H1 (cell line): Measurements from ENCODE around the gene NLRC3. TPM values are rescaled to one million over a fixed set of nuclear protein-coding genes. Genes with fewer than 3 reads are reported as not detected.

ENCODE experiments used
- CTCF ChIA-PET: fragments of 300-600 bp; sonication (Branson Sonifier 250); formaldehyde crosslinking; loops from one replicate; lab custom pipeline; 2021; ENCODE audit not compliant: partially characterized antibody; lab: Charles Lee
- POLR2A ChIA-PET: fragments of 300-600 bp; sonication (Branson Sonifier 250); formaldehyde crosslinking; loops from one replicate; lab custom pipeline; 2021; ENCODE audit warnings: inconsistent platforms; ENCODE audit not compliant: partially characterized antibody; lab: Charles Lee
- DNase-seq, 2 experiments: peaks; one replicate each; pipeline versions ENCODE4 v3.0.0 to v3.0.0-alpha.2; 2010 to 2022; ENCODE audit warnings: low spot score in 2 of 2, low read depth in 1 of 2, mixed read lengths in 1 of 2
- FAIRE-seq: peaks from 2 replicates; lab custom pipeline; 2011; peaks lifted over from hg19 to GRCh38; lab: Jason Lieb, UNC
- H2AFZ ChIP-seq: 2 replicates; pipeline ENCODE4 v1.8.1; 2012; ENCODE audit warnings: low read length, inconsistent platforms
- H2AK5ac ChIP-seq: 2 replicates; pipeline ENCODE4 v1.6.1; 2013; ENCODE audit warnings: low read depth, low read length
- H2BK120ac ChIP-seq: replicated peaks from 2 replicates; pipeline ENCODE3; 2013; ENCODE audit warnings: low read depth, low read length, inconsistent platforms
- H2BK12ac ChIP-seq: 2 replicates; pipeline ENCODE4 v1.6.1; 2013; ENCODE audit warnings: low read depth, low read length
- H2BK15ac ChIP-seq: 2 replicates; pipeline ENCODE4 v1.6.1; 2013; ENCODE audit warnings: low read length
- H2BK20ac ChIP-seq: 2 replicates; pipeline ENCODE4 v1.6.1; 2013; ENCODE audit warnings: low read length
- H2BK5ac ChIP-seq: 2 replicates; pipeline ENCODE4 v1.6.1; 2013; ENCODE audit warnings: low read depth, low read length
- H3K14ac ChIP-seq: 2 replicates; pipeline ENCODE4 v1.6.1; 2013; ENCODE audit warnings: inconsistent platforms; ENCODE audit not compliant: insufficient read length
- H3K18ac ChIP-seq: 2 replicates; pipeline ENCODE4 v1.6.1; 2013; ENCODE audit warnings: low read length; ENCODE audit errors: extremely low read depth
- H3K23ac ChIP-seq: 2 replicates; pipeline ENCODE4 v1.6.1; 2013; ENCODE audit warnings: inconsistent platforms; ENCODE audit not compliant: insufficient read length
- H3K23me2 ChIP-seq: 2 replicates; pipeline ENCODE4 v1.6.1; 2013; ENCODE audit warnings: low read depth, low read length
- H3K27ac ChIP-seq: 2 replicates; pipeline ENCODE4 v1.6.1; 2011; ENCODE audit warnings: low read depth, low read length, inconsistent platforms
- H3K27me3 ChIP-seq, 4 experiments: replicated peaks in 1 of 4; 1 replicate in 1 of 4; 2 replicates in 3 of 4; pipeline versions ENCODE4 v1.6.1 to v1.8.1; 2011 to 2013; ENCODE audit warnings: low read length in 3 of 4, mild to moderate bottlenecking in 3 of 4, inconsistent platforms in 2 of 4, mixed read lengths in 2 of 4, moderate library complexity in 1 of 4; ENCODE audit not compliant: control insufficient read depth in 3 of 4, insufficient read depth in 3 of 4; ENCODE audit errors: extremely low read depth in 1 of 4
- H3K36me3 ChIP-seq, 4 experiments: 2 replicates each; pipeline versions ENCODE4 v1.6.1 to v1.8.1; 2011 to 2013; ENCODE audit warnings: mild to moderate bottlenecking in 4 of 4, low read length in 3 of 4, moderate library complexity in 2 of 4, control low read depth in 1 of 4, inconsistent platforms in 1 of 4; ENCODE audit not compliant: insufficient read depth in 4 of 4, control insufficient read depth in 2 of 4
- H3K4ac ChIP-seq: replicated peaks from 2 replicates; pipeline ENCODE3; 2013; ENCODE audit warnings: low read length, low read depth, mixed read lengths, inconsistent platforms; ENCODE audit not compliant: insufficient read length
- H3K4me1 ChIP-seq, 4 experiments: replicated peaks in 1 of 4; 1 replicate in 1 of 4; 2 replicates in 3 of 4; pipeline versions ENCODE4 v1.6.1 to v1.8.1; 2011 to 2013; ENCODE audit warnings: low read length in 3 of 4, inconsistent platforms in 2 of 4, mixed read lengths in 1 of 4; ENCODE audit not compliant: insufficient read depth in 4 of 4, control insufficient read depth in 3 of 4
- H3K4me2 ChIP-seq, 2 experiments: 2 replicates each; pipeline versions ENCODE4 v1.6.1 to v1.8.1; 2011 to 2013; ENCODE audit warnings: low read depth in 2 of 2, low read length in 2 of 2, control low read depth in 1 of 2, inconsistent platforms in 1 of 2, mild to moderate bottlenecking in 1 of 2; ENCODE audit not compliant: insufficient read depth in 1 of 2
- H3K4me3 ChIP-seq, 4 experiments: fragments of 200-600, 300-600 bp in 1 of 4; sonication (generic), shearing (Covaris generic), sonication (Bioruptor Twin) in 1 of 4; 2 replicates each; pipeline versions ENCODE4 v1.5.1 to v1.8.1; 2011 to 2016; ENCODE audit warnings: low read length in 4 of 4, low read depth in 3 of 4, control low read depth in 2 of 4, inconsistent platforms in 2 of 4, mild to moderate bottlenecking in 2 of 4, mixed read lengths in 1 of 4, moderate library complexity in 1 of 4; ENCODE audit not compliant: insufficient read depth in 2 of 4; ENCODE audit errors: extremely low read depth in 1 of 4
- H3K56ac ChIP-seq: replicated peaks from 2 replicates; pipeline ENCODE3; 2013; ENCODE audit warnings: low read depth, mild to moderate bottlenecking, mixed read lengths, low read length, inconsistent platforms; ENCODE audit not compliant: insufficient read length
- H3K79me1 ChIP-seq: 2 replicates; pipeline ENCODE4 v1.6.1; 2013; ENCODE audit warnings: low read depth, low read length, control low read depth
- H3K79me2 ChIP-seq, 2 experiments: 2 replicates each; pipeline versions ENCODE4 v1.6.1 to v1.8.1; 2012 to 2013; ENCODE audit warnings: low read length in 2 of 2, mild to moderate bottlenecking in 2 of 2, inconsistent platforms in 1 of 2; ENCODE audit not compliant: insufficient read depth in 2 of 2, control insufficient read depth in 1 of 2
- H3K9ac ChIP-seq, 4 experiments: replicated peaks in 1 of 4; 1 replicate in 1 of 4; 2 replicates in 3 of 4; pipeline versions ENCODE4 v1.6.1 to v1.8.1; 2011 to 2013; ENCODE audit warnings: low read depth in 3 of 4, low read length in 3 of 4, control low read depth in 2 of 4, mild to moderate bottlenecking in 2 of 4, moderate library complexity in 2 of 4, inconsistent platforms in 1 of 4; ENCODE audit errors: extremely low read depth in 1 of 4
- H3K9me3 ChIP-seq, 2 experiments: 2 replicates each; pipeline versions ENCODE4 v1.6.1 to v1.8.1; 2012 to 2013; ENCODE audit warnings: mild to moderate bottlenecking in 2 of 2, moderate library complexity in 2 of 2, control low read depth in 1 of 2, inconsistent platforms in 1 of 2, low read depth in 1 of 2, low read length in 1 of 2, mixed read lengths in 1 of 2; ENCODE audit not compliant: insufficient read depth in 2 of 2
- H4K20me1 ChIP-seq, 2 experiments: replicated peaks in 1 of 2; 2 replicates each; pipeline versions ENCODE3 to v1.8.1; 2011 to 2013; ENCODE audit warnings: inconsistent platforms in 2 of 2, low read length in 2 of 2, mild to moderate bottlenecking in 1 of 2; ENCODE audit not compliant: insufficient read depth in 2 of 2, control insufficient read depth in 1 of 2
- H4K5ac ChIP-seq: 2 replicates; pipeline ENCODE4 v1.6.1; 2013; ENCODE audit warnings: low read length, low read depth, mixed read lengths, inconsistent platforms; ENCODE audit not compliant: insufficient read length
- H4K8ac ChIP-seq: 2 replicates; pipeline ENCODE4 v1.8.0; 2013; ENCODE audit warnings: mild to moderate bottlenecking, moderate library complexity, low read length, inconsistent platforms; ENCODE audit not compliant: insufficient read depth; ENCODE audit errors: extremely low read depth
- H4K91ac ChIP-seq: replicated peaks from 2 replicates; pipeline ENCODE3; 2013; ENCODE audit warnings: low read length, mixed read lengths, inconsistent platforms; ENCODE audit not compliant: insufficient read length
- ATF2 ChIP-seq: IDR thresholded peaks from 2 replicates; pipeline ENCODE4 v1.6.1; 2012; ENCODE audit warnings: low read length, inconsistent platforms
- EGR1 ChIP-seq: IDR thresholded peaks from 2 replicates; pipeline ENCODE4 v1.6.1; 2011; ENCODE audit warnings: low read depth, low read length, borderline replicate concordance
- EZH2 ChIP-seq: fragments of 200-600 bp; sonication (generic); IDR thresholded peaks from 2 replicates; pipeline ENCODE4 v1.7.1; 2012; ENCODE audit warnings: low read depth, mild to moderate bottlenecking, moderate library complexity, low read length, inconsistent platforms; ENCODE audit not compliant: severe bottlenecking
- TAF1 ChIP-seq: IDR thresholded peaks from 2 replicates; pipeline ENCODE4 v1.6.1; 2011; ENCODE audit warnings: mild to moderate bottlenecking, low read depth, low read length
- USF2 ChIP-seq: IDR thresholded peaks from 2 replicates; pipeline ENCODE4 v1.6.1; 2011; ENCODE audit warnings: low read length, improper control_type of control experiment
- WGBS, 2 experiments: shearing (Covaris generic) in 1 of 2; methylation state at CpG; one replicate each; pipeline versions ENCODE4 v1.1.6 to v1.1.7; 2013 to 2015; ENCODE audit warnings: low lambda C conversion rate in 2 of 2, mixed read lengths in 2 of 2, inconsistent platforms in 1 of 2, low coverage in 1 of 2, missing lambda C conversion rate in 1 of 2; ENCODE audit not compliant: insufficient replicate concordance in 2 of 2, insufficient coverage in 1 of 2, insufficient read length in 1 of 2; ENCODE audit errors: extremely low coverage in 1 of 2, missing lambda C conversion rate in 1 of 2; 5-methylcytosine and 5-hydroxymethylcytosine counted together
- polyA plus RNA-seq, 7 experiments: library from polyadenylated mRNA; depleted of rRNA in 3 of 7; stranded (reverse) in 5 of 7; unstranded in 2 of 7; fragments of >200 nt in 5 of 7; fragments of 200-250 nt in 2 of 7; gene quantifications; 1 replicate in 5 of 7; 2 replicates in 1 of 7; 4 replicates in 1 of 7; pipeline versions ENCODE4 v1.2.1 to v1.2.3, GENCODE V29; 2011 to 2013; ENCODE audit warnings: missing spikeins in 2 of 7, mixed read lengths in 2 of 7
- total RNA-seq: library from RNA; stranded (reverse); fragmentation: NEBNext Ultra II Directional; extraction: Animal tissue kit (Norgen Biotek cat#: 25700); gene quantifications from 2 replicates; pipeline ENCODE4 v1.2.1, GENCODE V29; 2021

Gene NLRC3
- total and polyA plus RNA-seq, 2 of the 8 experiments (the other 6 are each of a cell fraction or from before 2014, with no cell fraction given) = 0.18 to 0.20 TPM

- Histone ChIP-seq H3K27me3 (no peaks in the 10 kb centered on the region), H2AK5ac (no peak overlapping the region), H3K79me1 (no peaks in the 10 kb centered on the region; the same call in 1 of the 2 replicates), H4K8ac (no peak overlapping the region; the same call in 1 of the 2 replicates), H2BK20ac (no peak overlapping the region), H3K4me2 (no peak overlapping the region), H3K9me3 (peaks cover 4 to 6% of the 10 kb centered on the region in 2 experiments; a peak in 3 of 4 replicates), H3K14ac (no peak overlapping the region), H3K79me2 (no peaks in the 10 kb centered on the region), H2BK12ac (no peak overlapping the region), H3K9ac (no peak overlapping the region), H3K27ac (no peak overlapping the region), H2AFZ (no peak overlapping the region), H3K23ac (no peak overlapping the region), H3K56ac (no peak overlapping the region), H2BK15ac (no peak overlapping the region), H4K20me1 (peaks cover 0 to 3% of the 10 kb centered on the region in 2 experiments), H4K5ac (no peak overlapping the region), H3K4me3 (no peak overlapping the region), H2BK5ac (no peak overlapping the region), H3K4ac (no peak overlapping the region), H3K36me3 (peaks cover 0 to 10% (median 9%) of the 10 kb centered on the region in 4 experiments; a peak in 5 of 8 replicates), H2BK120ac (no peak overlapping the region), H3K18ac (no peak overlapping the region), H4K91ac (no peak overlapping the region), H3K23me2 (no peaks in the 10 kb centered on the region), H3K4me1 (no peaks in the 10 kb centered on the region)
- FAIRE-seq (no peak), DNase-seq (no peak)
- CTCF ChIA-PET = no interaction called here
- POLR2A ChIA-PET = no interaction called here
- WGBS, 2 experiments = 93% methylated on average over 22 of the region's 22 CpGs; no CpG with 5 or more reads in 1 of the 2 experiments
- TF ChIP-seq EZH2 (no peak), EGR1 (no peak), ATF2 (no peak), TAF1 (no peak), USF2 (no peak)
Observed at GRCh38 chr16:3594316-3595109, 17.3 kb upstream of the NLRC3 start.
